Psoas muscle (tissue), 8 donors: ENCODE data around the gene NEFH. TPM values are rescaled to one million over a fixed set of nuclear protein-coding genes. Genes with fewer than 3 reads are reported as not detected.
A peak's percentile ranks its signal among the peaks of the same experiment; 100 is the strongest.

Source experiments
- ATAC-seq, 4 donors: fragments of 200-7000 bp; cut with Tn5 transposase; one replicate each; pipeline ENCODE4 v1.9.1; 2020; ENCODE audit warnings: moderate library complexity in 3 of 4, mild to moderate bottlenecking in 2 of 4
- DNase-seq, 2 donors: peaks; one replicate each; pipeline ENCODE4 v3.0.0-alpha.2; 2020
- H3K27ac ChIP-seq: fragments of 200-600 bp; one replicate; pipeline ENCODE4 v1.8.0; 2022
- H3K27me3 ChIP-seq, 3 donors: fragments of 200-600 bp in 1 of 3; one replicate each; pipeline versions ENCODE4 v1.6.1 to v1.8.0; 2013 to 2022; ENCODE audit warnings: low read length in 2 of 3, mild to moderate bottlenecking in 2 of 3, moderate library complexity in 1 of 3; ENCODE audit not compliant: insufficient read depth in 3 of 3
- H3K36me3 ChIP-seq, 2 donors: fragments of 200-600 bp in 1 of 2; one replicate each; pipeline versions ENCODE4 v1.6.1 to v1.8.0; 2013 to 2022; ENCODE audit warnings: low read depth in 1 of 2, mild to moderate bottlenecking in 1 of 2, moderate library complexity in 1 of 2; ENCODE audit not compliant: insufficient read depth in 1 of 2
- H3K4me1 ChIP-seq: fragments of 200-600 bp; one replicate; pipeline ENCODE4 v1.8.0; 2022
- H3K4me3 ChIP-seq: fragments of 200-600 bp; one replicate; pipeline ENCODE4 v1.8.0; 2022; ENCODE audit warnings: mild to moderate bottlenecking
- H3K9me3 ChIP-seq: fragments of 200-600 bp; one replicate; pipeline ENCODE4 v1.8.0; 2022
- CTCF ChIP-seq: fragments of 200-600 bp; IDR thresholded peaks from one replicate; pipeline ENCODE4 v1.8.0; 2022; ENCODE audit warnings: antibody characterized with exemption
- WGBS, 3 donors: extraction: QIAGEN DNeasy Blood & Tissue Kit; methylation state at CpG; one replicate each; pipeline versions ENCODE4 v1.1.6 to v1.1.7; 2013; 5-methylcytosine and 5-hydroxymethylcytosine counted together
- intact Hi-C, 2 donors: fragments of 100-400 bp; cut with DNase I; formaldehyde crosslinking; loops; one replicate each; pipeline versions ENCODE4 v1.11.0 to v1.14.2; 2022
- polyA plus RNA-seq, 3 donors: library from polyadenylated mRNA; stranded (reverse); fragments of 200-250 nt; gene quantifications; one replicate each; pipeline ENCODE4 v1.2.3, GENCODE V29; 2013
- total RNA-seq, 4 donors: library from RNA; stranded (reverse); fragmentation: NEBNext Ultra II Directional in 2 of 4; extraction: Animal tissue kit (Norgen Biotek cat#: 25700) in 2 of 4; gene quantifications; one replicate each; pipeline versions ENCODE4 v1.2.1 to v1.2.4, GENCODE V29; 2021 to 2023
- donor health status: healthy with polysubstance abuse.
- donor health status: DM: no; HTN: no; CAD: no; lungs with moderate emphysema.
- donor health status: Bipolar disorder and iron deficiency.
- donor health status: healthy.
- donor health status: DM: yes; HTN: yes; CAD: no.
- donor health status: DM: no; HTN: no; CAD: no.
- donor health status: DM: no; HTN: no; CAD: no.
- donor health status: DM: yes; HTN: yes; CAD: no.

Gene NEFH
- total and polyA plus RNA-seq, 7 donors, result 0.06 to 0.54 (median 0.18) TPM

- no peak for DNase-seq
- no peak overlapping the region for H3K27ac ChIP-seq
- 19 to 41% (median 33%) methylated on average over 8 of the region's 8 CpGs for WGBS, 3 donors
Measured at GRCh38 chr22:29454276-29454675, 25.7 kb upstream of the NEFH start.

GRCh38 chr22:29456211-29456671, 23.8 kb upstream of the NEFH start:
- no peak for ATAC-seq
- WGBS, 3 donors, result 57 to 63% (median 57%) methylated on average over 9 of the region's 9 CpGs

More at GRCh38 chr22:29454276-29454675, 25.7 kb upstream of the NEFH start:
- Histone ChIP-seq H3K27me3 (no peaks in the 10 kb centered on the region), H3K4me1 (no peaks in the 10 kb centered on the region), H3K9me3 (no peaks in the 10 kb centered on the region), H3K4me3 (no peak overlapping the region), H3K36me3 (no peaks in the 10 kb centered on the region)
- intact Hi-C loops, result no loop called here
- peak in 3 of 4 donors; percentile 23 to 62 (median 50) for ATAC-seq
- TF ChIP-seq CTCF, result no peak

GRCh38 chr22:29457730-29458129, 22.3 kb upstream of the NEFH start:
- intact Hi-C loops, result no loop called here
- ATAC-seq, result peak in 3 of 4 donors; percentile 53 to 79 (median 64)

More at GRCh38 chr22:29456211-29456671, 23.8 kb upstream of the NEFH start:
- no peak for TF ChIP-seq CTCF
- intact Hi-C loops, result no loop called here
- Histone ChIP-seq H3K4me3 (no peak overlapping the region), H3K9me3 (no peaks in the 10 kb centered on the region), H3K4me1 (no peaks in the 10 kb centered on the region), H3K27me3 (no peaks in the 10 kb centered on the region), H3K36me3 (no peaks in the 10 kb centered on the region), H3K27ac (no peak overlapping the region)
- no peak for DNase-seq

GRCh38 chr22:29458551-29458950, 21.5 kb upstream of the NEFH start:
- intact Hi-C loops, result no loop called here
- Histone ChIP-seq H3K4me1 (no peaks in the 10 kb centered on the region), H3K9me3 (no peaks in the 10 kb centered on the region), H3K27me3 (no peaks in the 10 kb centered on the region), H3K27ac (no peak overlapping the region), H3K36me3 (no peaks in the 10 kb centered on the region), H3K4me3 (no peak overlapping the region)
- DNase-seq, result no peak
- no peak for TF ChIP-seq CTCF
- ATAC-seq, result no peak

More at GRCh38 chr22:29457730-29458129, 22.3 kb upstream of the NEFH start:
- Histone ChIP-seq H3K27me3 (no peaks in the 10 kb centered on the region), H3K4me3 (no peak overlapping the region), H3K27ac (no peak overlapping the region), H3K9me3 (no peaks in the 10 kb centered on the region), H3K4me1 (no peaks in the 10 kb centered on the region), H3K36me3 (no peaks in the 10 kb centered on the region)
- 30 to 33% (median 31%) methylated on average over 4 of the region's 4 CpGs for WGBS, 3 donors
- no peak for TF ChIP-seq CTCF
- DNase-seq, result no peak

GRCh38 chr22:29459773-29460172, 20.2 kb upstream of the NEFH start:
- DNase-seq (no peak), ATAC-seq (no peak)
- intact Hi-C loops, result no loop called here
- Histone ChIP-seq H3K27me3 (no peaks in the 10 kb centered on the region), H3K9me3 (no peaks in the 10 kb centered on the region), H3K4me1 (no peaks in the 10 kb centered on the region), H3K36me3 (no peaks in the 10 kb centered on the region), H3K27ac (no peak overlapping the region), H3K4me3 (no peak overlapping the region)
- WGBS, 3 donors, result 53 to 64% (median 60%) methylated on average over 9 of the region's 9 CpGs
- no peak for TF ChIP-seq CTCF
